ENCODE data around the gene FN1.

GRCh38 chr2:215461836-215462532 is 26.1 kb upstream of the FN1 start:
- TF ChIP-seq, protein P1, sequence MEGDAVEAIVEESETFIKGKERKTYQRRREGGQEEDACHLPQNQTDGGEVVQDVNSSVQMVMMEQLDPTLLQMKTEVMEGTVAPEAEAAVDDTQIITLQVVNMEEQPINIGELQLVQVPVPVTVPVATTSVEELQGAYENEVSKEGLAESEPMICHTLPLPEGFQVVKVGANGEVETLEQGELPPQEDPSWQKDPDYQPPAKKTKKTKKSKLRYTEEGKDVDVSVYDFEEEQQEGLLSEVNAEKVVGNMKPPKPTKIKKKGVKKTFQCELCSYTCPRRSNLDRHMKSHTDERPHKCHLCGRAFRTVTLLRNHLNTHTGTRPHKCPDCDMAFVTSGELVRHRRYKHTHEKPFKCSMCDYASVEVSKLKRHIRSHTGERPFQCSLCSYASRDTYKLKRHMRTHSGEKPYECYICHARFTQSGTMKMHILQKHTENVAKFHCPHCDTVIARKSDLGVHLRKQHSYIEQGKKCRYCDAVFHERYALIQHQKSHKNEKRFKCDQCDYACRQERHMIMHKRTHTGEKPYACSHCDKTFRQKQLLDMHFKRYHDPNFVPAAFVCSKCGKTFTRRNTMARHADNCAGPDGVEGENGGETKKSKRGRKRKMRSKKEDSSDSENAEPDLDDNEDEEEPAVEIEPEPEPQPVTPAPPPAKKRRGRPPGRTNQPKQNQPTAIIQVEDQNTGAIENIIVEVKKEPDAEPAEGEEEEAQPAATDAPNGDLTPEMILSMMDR (IDR thresholded peaks at IDR 0.05), result no peak
- TF ChIP-seq EZH2 (IDR thresholded peaks at IDR 0.05), result no peak
- TF ChIP-seq EZH2phosphoT487 (IDR thresholded peaks at IDR 0.05), result no peak
